NT2/D1 (cell line): Measurements from ENCODE around the gene GSG1L.

Experiments
- YY1 ChIP-seq: IDR thresholded peaks from 2 replicates; pipeline ENCODE4 v1.6.1; 2011; ENCODE audit not compliant: insufficient read length, insufficient read depth
- ZNF274 ChIP-seq: IDR thresholded peaks from 2 replicates; pipeline ENCODE4 v1.6.1; 2011; ENCODE audit warnings: mild to moderate bottlenecking, low read depth, low read length

GRCh38 chr16:27752241-27752640, 311.3 kb downstream of the GSG1L start:
- TF ChIP-seq YY1 (no peak), ZNF274 (no peak)
